Activated CD4-positive, CD25-positive, alpha-beta regulatory T cell treated with anti-CD3 and anti-CD28 coated beads, Interleukin-2, amount 50 U/mL, for 16 hours (primary cell): ENCODE data around the gene LMOD1.

Experiments used
- DNase-seq: peaks from one replicate; pipeline ENCODE4 v3.0.0-alpha.2; 2020; ENCODE audit warnings: low read depth, low spot score

Gene LMOD1

DNA sequence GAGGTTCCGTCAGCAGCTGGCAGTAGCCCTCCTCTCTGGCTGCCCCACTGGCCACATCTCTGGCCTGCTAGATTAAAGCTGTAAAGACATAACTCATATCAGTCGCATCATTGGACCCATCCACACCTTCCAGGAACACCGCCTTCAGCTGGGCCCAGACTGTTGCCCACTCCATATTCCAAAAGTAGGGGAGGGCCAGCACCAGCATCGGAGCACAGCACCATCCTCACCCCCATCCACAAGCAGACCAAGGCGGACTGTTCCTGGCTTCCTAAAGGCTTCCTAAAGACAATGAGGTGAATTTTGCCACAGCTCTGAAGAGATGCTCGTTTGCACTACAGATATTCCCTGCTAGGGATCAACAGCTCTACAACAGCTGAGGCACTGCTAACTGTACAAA is 54.1 kb downstream of the LMOD1 start:
- no peak for DNase-seq

DNA sequence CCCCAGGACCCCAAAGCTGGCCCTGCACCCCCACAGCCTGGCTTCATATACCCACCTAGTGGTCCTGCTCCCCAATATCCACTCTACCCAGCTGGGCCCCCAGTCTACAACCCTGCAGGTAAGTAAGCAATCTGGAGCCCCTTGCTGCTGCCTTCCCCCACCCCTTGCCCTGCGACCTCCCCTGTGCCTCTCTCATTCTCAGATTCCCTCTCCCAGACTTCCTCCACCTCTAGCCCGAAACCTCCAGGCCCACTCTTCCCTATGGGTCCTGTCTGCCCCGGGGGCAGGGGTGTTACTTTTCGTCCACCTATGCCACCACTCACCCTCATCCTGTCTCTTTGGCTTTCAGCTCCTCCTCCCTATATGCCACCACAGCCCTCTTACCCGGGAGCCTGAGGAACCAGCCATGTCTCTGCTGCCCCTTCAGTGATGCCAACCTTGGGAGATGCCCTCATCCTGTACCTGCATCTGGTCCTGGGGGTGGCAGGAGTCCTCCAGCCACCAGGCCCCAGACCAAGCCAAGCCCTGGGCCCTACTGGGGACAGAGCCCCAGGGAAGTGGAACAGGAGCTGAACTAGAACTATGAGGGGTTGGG is 54.8 kb downstream of the LMOD1 start:
- DNase-seq = no peak

DNA sequence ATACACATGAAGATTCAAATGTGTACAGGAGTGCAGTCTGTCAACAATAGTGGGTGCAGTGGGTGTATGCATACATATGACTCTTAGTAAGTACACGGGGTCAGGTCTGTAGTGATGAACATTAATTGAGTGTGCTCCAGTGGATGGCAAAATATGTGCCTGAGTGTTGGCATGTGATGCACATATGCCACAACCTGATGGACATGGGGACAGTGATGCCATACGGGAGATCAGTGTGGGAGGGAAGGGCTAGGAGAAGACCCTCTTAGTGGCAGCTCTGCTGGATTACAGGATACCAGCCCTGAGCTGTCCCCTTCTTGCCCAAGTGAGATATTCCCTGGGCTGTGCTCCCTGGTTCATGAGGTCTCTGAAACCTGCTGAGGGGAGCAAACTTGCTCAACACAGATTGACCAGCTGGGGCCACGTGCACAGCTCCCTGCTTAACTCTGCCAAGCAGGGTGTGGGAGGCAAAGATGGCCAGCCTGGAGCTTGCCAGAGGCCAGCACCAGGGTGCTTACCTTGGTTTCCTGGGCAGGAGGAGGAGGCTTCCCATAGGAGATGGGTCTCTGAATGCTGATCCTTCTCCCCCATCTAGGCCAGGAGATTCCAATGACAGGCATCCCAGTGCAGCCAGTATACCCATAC is 55.4 kb downstream of the LMOD1 start:
- no peak for DNase-seq

DNA sequence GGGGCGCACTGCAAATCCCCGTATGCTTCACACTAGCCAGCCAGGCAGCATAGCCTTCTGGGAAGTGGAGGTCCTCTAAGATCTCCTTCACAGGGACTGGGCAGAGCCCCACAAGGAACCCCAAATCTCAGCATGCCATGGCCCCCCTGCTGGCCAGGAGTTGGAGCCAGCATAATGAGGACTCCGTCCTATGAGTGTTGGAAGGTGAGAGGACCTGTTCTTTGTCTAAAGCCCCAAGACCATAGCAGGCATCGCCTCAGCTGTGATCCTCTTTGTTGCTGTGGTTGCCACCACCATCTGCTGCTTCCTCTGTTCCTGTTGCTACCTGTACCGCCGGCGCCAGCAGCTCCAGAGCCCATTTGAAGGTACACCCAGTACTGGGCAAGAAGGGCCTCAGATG is 56.1 kb downstream of the LMOD1 start:
- DNase-seq = no peak

GRCh38 chr1:201889090-201889968 is 57.0 kb downstream of the LMOD1 start:
- DNase-seq = no peak

- no peak for DNase-seq
Measured at GRCh38 chr1:201888282-201889089, 57.9 kb downstream of the LMOD1 start, which contains the start of gene SHISA4. Gene SHISA4, plus strand, starts transcription at chr1:201888898. Its CDS starts 97 bp downstream, at chr1:201888995.

DNA sequence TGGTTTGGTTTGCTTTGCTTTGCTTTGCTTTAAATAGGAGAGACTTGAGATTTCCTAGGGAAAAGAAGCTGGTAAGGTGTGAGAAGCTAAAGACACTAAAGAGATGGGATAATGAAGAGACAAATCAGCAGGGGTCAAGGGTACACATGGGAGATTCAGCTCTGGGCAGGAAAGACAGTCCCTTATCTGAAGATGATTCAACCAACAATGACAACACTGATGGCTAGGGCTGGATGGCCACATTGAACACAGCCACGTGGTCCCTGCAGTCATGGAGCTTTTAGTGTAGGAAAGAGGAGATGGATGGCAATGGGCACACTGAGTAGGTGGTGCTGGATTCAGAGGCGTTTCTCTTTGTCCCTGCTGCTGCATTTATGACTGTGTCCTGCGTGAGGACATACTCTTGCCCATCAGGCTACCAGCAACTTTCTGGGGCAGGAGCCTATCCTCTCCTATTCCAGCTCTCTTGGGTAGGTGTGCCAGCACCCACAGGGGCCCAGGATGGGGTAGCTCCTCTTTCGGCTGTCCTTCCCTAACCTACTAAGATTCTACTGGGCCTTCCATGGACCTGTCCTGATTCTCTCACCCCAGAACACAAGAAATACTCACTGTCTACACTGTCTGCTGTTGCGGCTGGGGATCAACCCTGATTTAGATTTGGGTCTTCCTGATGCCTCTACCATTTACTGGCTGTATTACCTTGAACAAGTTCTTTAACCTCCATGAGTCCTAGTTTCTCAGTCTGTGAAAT is 59.1 kb downstream of the LMOD1 start:
- no peak for DNase-seq

DNA sequence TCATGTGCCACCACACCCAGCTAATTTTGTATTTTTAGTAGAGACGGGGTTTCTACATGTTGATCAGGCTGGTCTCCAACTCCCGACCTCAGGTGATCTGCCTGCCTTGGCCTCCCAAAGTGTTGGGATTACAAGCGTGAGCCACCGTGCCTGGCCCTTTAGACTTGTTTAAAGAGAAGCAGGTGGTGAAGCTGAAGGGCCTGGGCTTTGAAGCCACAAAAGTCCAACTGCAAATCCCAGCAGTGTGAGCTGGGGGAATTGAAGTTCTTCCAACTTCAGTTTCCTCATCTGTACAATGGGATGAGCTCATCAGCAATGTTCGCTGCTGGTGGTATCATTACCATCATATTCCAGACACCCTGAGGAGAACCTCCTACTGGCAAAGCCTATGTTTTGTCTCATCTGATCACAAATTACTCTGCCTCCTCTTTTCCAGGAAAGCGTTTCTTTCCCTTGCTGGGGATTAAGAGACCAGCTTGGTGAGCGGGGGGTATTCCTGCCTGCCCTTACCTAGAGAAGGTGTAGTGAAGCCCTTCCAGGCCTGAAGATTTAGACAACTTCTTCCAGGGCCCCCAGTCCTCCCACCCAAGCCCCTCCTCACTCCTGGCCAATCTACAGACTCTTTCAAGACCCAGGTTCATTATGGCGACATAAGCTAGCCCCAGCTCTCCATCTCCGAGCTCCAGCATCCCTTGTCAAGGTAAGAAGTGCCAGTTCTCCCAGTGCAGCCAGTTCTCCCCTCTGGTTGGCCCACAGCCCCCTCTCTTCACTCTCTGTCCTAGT is 60.1 kb downstream of the LMOD1 start:
- DNase-seq = no peak

- DNase-seq = no peak
Measured at GRCh38 chr1:201885531-201886075, 60.7 kb downstream of the LMOD1 start.

DNA sequence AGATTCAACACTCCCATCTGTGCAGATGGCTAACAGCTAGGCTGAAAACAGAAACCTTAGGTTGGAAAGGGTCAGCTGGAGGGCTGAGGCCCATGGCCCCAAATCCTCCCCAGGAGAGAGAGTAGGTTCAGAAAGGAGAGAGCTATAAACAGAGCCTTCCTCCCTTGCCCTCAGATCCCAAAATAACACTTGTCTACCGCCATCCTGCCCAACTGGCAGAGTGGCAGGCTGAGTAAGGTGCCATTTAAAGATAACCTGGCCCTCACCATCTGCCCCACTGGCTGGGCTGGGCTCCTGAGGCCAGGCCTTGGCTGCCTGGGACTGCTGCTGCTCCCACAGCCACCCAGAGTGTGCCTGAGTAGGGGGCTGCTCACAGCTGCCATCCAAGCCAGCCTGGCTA is 61.9 kb downstream of the LMOD1 start:
- DNase-seq = no peak

DNA sequence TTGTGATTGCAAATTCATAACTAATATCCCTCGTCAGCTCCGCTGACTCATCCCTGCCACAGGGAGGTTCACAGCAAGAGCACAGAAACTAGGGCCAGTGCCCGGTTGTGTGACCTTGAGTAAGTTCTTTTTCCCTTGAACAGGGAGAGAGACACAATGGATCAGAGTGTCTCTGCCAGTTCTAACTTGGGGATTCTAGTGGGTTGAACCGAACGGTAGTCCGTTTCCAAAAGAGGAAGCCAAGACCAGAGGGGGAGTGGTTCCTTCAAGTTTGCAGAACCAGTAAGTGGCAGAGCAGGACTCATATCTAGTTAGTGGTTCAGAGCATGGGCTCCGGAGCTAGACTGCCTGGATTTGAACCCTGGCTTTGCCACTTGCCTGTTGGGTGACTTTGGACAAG is 62.6 kb downstream of the LMOD1 start:
- DNase-seq = no peak

DNA sequence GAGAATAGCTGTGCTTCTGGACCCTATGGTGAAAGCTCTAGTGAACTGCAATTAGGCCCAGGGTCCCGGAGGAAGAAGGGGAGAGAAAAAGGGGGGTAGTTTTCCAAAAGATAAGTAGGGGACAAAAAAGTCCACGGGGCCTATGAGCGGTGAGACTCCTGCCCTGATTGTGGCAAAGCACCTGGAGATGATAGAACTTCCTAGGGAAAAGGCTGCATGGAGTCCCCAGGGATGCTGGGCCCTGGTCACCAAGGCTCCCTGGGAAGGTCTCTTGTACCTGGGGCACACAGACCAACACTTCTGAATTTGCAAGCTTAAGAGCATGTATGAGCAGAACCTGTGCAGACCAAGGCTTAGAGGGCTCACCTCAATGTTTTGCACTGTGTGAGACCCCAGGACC is 63.1 kb downstream of the LMOD1 start:
- no peak for DNase-seq

- DNase-seq = no peak
Measured at GRCh38 chr1:201882665-201883132, 63.6 kb downstream of the LMOD1 start.

DNA sequence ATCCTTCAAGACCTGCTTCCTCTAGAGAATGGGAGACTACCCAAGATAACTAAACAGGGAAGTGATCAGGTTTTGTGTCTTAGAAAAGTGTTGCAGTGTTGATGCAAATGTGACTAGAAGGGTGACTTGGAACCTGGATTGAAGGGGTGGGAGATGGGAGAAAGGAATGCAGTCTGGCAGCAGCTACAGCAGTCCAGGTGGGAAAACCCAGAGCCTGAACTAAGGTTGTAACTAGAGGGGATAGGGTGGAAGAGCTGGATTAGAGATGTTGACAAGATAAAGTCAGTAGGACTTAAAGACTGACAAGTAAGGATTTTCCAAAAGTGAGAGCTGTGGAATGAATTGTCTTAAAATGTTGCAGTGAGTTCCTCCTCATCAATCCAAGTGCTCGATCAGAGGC is 64.7 kb downstream of the LMOD1 start:
- no peak for DNase-seq

- DNase-seq = no peak
Measured at GRCh38 chr1:201880928-201881571, 65.3 kb downstream of the LMOD1 start.

- DNase-seq = no peak
Measured at GRCh38 chr1:201877877-201878401, 68.4 kb downstream of the LMOD1 start.

DNA sequence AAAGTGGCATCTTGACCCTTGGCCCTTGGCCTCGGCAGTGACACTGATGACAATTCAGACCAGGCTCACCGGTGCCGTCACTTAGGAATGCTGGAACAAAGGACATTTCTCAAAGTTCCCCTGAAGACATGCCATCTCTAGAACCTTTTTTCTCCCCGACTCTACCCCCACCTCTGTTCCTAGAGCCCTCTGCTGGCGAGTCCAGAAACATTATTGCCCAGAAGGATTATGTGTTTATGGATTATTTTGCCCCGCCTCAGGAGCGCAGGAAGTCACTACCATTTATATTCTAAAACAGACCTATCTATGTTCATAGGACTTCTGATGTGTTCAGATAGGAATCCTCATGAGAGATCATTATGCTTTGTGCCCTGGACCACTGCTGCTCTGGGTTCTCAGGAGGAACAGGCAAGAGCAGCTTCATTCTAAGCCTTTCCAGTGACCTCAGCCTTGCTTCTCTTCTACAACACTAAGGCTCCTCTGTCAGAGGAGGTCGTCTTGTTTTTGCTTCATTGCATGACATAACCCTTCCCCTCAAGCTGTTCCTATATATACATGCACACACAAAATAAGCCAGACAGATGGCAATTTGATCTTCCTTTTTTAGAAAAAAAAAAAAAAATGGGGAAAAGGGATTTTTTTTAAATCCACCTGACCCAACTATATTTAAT is 70.1 kb downstream of the LMOD1 start:
- no peak for DNase-seq

- no peak for DNase-seq
Measured at GRCh38 chr1:201874672-201875071, 71.7 kb downstream of the LMOD1 start.

DNA sequence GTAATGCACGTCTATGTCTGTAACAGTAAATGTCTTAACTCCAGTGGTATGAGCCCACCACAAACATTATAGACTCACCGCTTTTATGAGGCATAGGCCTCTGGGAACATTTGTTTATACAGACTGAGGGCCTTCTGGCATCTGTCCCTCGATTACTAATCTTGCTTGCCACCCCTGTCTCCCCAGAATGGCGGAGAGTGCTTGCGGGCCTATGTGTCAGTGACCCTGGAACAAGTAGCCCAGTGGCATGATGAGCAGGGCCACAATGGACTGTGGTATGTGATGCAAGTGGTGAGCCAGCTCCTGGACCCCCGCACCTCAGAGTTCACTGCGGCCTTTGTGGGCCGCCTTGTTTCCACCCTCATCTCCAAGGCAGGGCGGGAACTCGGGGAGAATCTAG is 76.0 kb downstream of the LMOD1 start:
- no peak for DNase-seq
